Gastroesophageal sphincter (tissue), 3 donors: ENCODE results near the gene TBCD.

Experiments
- CTCF ChIP-seq, 4 experiments: fragments of 200-600 bp in 2 of 4; fragments of 450-650 bp in 2 of 4; sonication (generic) in 1 of 4; IDR thresholded peaks; one replicate each; pipeline ENCODE4 v1.5.1; 2017 to 2019; ENCODE audit warnings: antibody characterized with exemption in 4 of 4, mild to moderate bottlenecking in 2 of 4, moderate library complexity in 2 of 4
- POLR2A ChIP-seq, 2 donors: fragments of 450-650 bp; IDR thresholded peaks; one replicate each; pipeline ENCODE4 v1.6.1; 2017; ENCODE audit warnings: antibody characterized with exemption in 2 of 2, mild to moderate bottlenecking in 2 of 2, moderate library complexity in 1 of 2
- POLR2AphosphoS5 ChIP-seq: sonication (generic); formaldehyde crosslinking; IDR thresholded peaks from one replicate; pipeline ENCODE4 v1.6.1; 2017; ENCODE audit warnings: antibody characterized with exemption

- TF ChIP-seq CTCF (IDR thresholded peaks at IDR 0.05) (no peak), POLR2AphosphoS5 (no peak), POLR2A (IDR thresholded peaks at IDR 0.05) (no peak)
These were observed 75.1 kb downstream of the TBCD start for GRCh38 chr17:82826956-82827355.
